K562 (cell line): Measurements from ENCODE around the gene RBM34. TPM values are rescaled to one million over a fixed set of nuclear protein-coding genes. Genes with fewer than 3 reads are reported as not detected.
A peak's percentile ranks its signal among the peaks of the same experiment; 100 is the strongest.

Source experiments
- CHD1 ChIP-seq: fragments of 200-600 bp; sonication (generic); IDR thresholded peaks from one replicate; pipeline ENCODE4 v1.6.1; 2012; ENCODE audit warnings: mild to moderate bottlenecking, moderate library complexity, low read length, inconsistent platforms
- GABPB2 ChIP-seq: fragments of 250-450 bp; sonication (Bioruptor Pico); conservative IDR thresholded peaks from 2 replicates; pipeline ENCODE4 v1.5.1; 2021; ENCODE audit warnings: mild to moderate bottlenecking
- HINFP ChIP-seq: fragments of 450-650 bp; conservative IDR thresholded peaks from 2 replicates; pipeline ENCODE4 v1.6.1; 2016; ENCODE audit warnings: missing genetic modification characterization, low read depth, mild to moderate bottlenecking, control low read depth, missing compliant biosample characterization
- HMGXB4 ChIP-seq: sonication (generic); formaldehyde crosslinking; IDR thresholded peaks from 2 replicates; pipeline ENCODE4 v1.8.1; 2023; ENCODE audit warnings: mild to moderate bottlenecking, missing genetic modification reagents
- HNRNPH1 ChIP-seq: fragments of 200-400 bp; formaldehyde crosslinking; optimal IDR thresholded peaks from 2 replicates; pipeline ENCODE3; 2017; ENCODE audit warnings: low read depth, mild to moderate bottlenecking, low read length, moderate library complexity
- KDM4B ChIP-seq, 2 experiments: fragments of 450-650 bp in 1 of 2; sonication (generic) in 1 of 2; IDR thresholded peaks; 2 replicates each; pipeline ENCODE4 v1.6.1; 2016 to 2017; ENCODE audit warnings: borderline replicate concordance in 2 of 2, antibody characterized with exemption in 1 of 2, low read depth in 1 of 2, mild to moderate bottlenecking in 1 of 2
- MECOM ChIP-seq: fragments of 250-450 bp; sonication (Bioruptor Pico); IDR thresholded peaks from 2 replicates; pipeline ENCODE4 v1.8.0; 2022; ENCODE audit warnings: inconsistent platforms
- ZFP30 ChIP-seq: fragments of 250-450 bp; sonication (Bioruptor Pico); IDR thresholded peaks from 2 replicates; pipeline ENCODE4 v1.8.0; 2022; ENCODE audit warnings: moderate library complexity, mild to moderate bottlenecking, inconsistent platforms, borderline replicate concordance
- polyA plus RNA-seq, 8 experiments: library from polyadenylated mRNA; depleted of rRNA in 4 of 8; stranded (reverse) in 5 of 8; unstranded in 3 of 8; fragments of >200 nt; fragmentation: Nextera tagmentation in 2 of 8; fragmentation: Illumina TruSeq in 1 of 8; extraction: Ambion mirVana in 2 of 8; extraction: Trizol in 1 of 8; gene quantifications; 2 replicates each; pipeline versions ENCODE4 v1.2.1 to v1.2.3, GENCODE V29; 2011 to 2014; ENCODE audit warnings: inconsistent platforms in 1 of 8, missing spikeins in 1 of 8
- total RNA-seq, 7 experiments: library from RNA; depleted of rRNA in 6 of 7; stranded (reverse); fragments of >200 nt in 6 of 7; fragmentation: Illumina TruSeq in 2 of 7; extraction: Trizol in 2 of 7; gene quantifications; 2 replicates each; pipeline versions ENCODE4 v1.2.1 to v1.2.3, GENCODE V29; 2011 to 2021; ENCODE audit warnings: low replicate concordance in 1 of 7
- TF ChIP-seq, protein P1 (sequence below): fragments of 250-450 bp; sonication (Bioruptor Pico); IDR thresholded peaks from 2 replicates; pipeline ENCODE4 v1.5.0; 2022; ENCODE audit warnings: mild to moderate bottlenecking
- TF ChIP-seq, protein P2 (sequence below): fragments of 250-450 bp; sonication (Bioruptor Pico); IDR thresholded peaks from 2 replicates; pipeline ENCODE4 v1.8.0; 2022; ENCODE audit warnings: moderate library complexity, mild to moderate bottlenecking, inconsistent platforms
- TF ChIP-seq, protein P3 (sequence below): IDR thresholded peaks from 2 replicates; pipeline ENCODE4 v1.6.1; 2012; ENCODE audit warnings: low read depth, low read length, improper control_type of control experiment, borderline replicate concordance
- TF ChIP-seq, protein P4 (sequence below): sonication (generic); formaldehyde crosslinking; IDR thresholded peaks from 2 replicates; pipeline ENCODE4 v1.8.0; 2022; ENCODE audit warnings: missing genetic modification reagents, mild to moderate bottlenecking, borderline replicate concordance
- TF ChIP-seq, protein P5 (sequence below): sonication (generic); formaldehyde crosslinking; IDR thresholded peaks from 2 replicates; pipeline ENCODE4 v1.4.0; 2020; ENCODE audit warnings: mild to moderate bottlenecking, missing genetic modification reagents

Gene RBM34
- total and polyA plus RNA-seq, 9 of the 15 experiments (the other 6 are each of a cell fraction or from before 2014, with no cell fraction given): 64.0 to 178 (median 124) TPM

DNA sequence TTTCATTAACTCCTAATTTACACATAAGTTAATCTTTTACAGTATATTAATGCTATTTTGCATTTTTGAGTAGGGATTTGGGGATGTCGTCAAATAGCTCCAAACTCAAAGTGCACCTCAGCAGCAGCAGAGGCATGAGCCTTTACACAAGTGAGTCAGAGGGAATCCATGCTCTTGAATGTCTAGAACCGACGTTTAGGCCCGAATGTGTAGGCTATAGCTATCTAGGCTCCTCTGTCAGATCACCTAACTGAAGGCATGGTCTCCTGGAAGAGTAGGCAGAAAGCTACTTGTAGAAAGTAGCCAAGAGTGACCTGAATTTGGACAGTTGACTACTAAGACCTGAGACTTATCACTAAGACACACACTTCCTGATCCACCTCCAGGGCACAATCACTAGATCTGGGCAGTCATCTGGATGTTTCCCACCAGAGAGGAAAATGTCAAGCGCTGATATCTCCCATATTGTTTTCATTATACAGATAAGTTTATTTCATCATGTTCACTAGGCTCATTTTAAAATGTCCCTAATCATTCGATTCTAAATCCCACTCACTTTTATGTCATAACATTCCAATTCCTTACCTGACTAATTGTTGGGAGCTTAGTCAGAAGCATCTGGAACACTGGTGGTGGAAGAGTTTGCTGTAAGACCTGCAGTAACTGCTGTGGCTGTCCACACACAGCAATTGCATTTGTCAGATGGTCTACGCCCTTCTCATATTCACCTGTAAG is 47.7 kb downstream of the RBM34 start (continued):
- TF ChIP-seq, protein P1, sequence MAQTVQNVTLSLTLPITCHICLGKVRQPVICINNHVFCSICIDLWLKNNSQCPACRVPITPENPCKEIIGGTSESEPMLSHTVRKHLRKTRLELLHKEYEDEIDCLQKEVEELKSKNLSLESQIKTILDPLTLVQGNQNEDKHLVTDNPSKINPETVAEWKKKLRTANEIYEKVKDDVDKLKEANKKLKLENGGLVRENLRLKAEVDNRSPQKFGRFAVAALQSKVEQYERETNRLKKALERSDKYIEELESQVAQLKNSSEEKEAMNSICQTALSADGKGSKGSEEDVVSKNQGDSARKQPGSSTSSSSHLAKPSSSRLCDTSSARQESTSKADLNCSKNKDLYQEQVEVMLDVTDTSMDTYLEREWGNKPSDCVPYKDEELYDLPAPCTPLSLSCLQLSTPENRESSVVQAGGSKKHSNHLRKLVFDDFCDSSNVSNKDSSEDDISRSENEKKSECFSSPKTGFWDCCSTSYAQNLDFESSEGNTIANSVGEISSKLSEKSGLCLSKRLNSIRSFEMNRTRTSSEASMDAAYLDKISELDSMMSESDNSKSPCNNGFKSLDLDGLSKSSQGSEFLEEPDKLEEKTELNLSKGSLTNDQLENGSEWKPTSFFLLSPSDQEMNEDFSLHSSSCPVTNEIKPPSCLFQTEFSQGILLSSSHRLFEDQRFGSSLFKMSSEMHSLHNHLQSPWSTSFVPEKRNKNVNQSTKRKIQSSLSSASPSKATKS (CRISPR knock-in tag): 0 out of 2 replicates have a peak, but pooled peaks have one; percentile 75
- TF ChIP-seq, protein P2, sequence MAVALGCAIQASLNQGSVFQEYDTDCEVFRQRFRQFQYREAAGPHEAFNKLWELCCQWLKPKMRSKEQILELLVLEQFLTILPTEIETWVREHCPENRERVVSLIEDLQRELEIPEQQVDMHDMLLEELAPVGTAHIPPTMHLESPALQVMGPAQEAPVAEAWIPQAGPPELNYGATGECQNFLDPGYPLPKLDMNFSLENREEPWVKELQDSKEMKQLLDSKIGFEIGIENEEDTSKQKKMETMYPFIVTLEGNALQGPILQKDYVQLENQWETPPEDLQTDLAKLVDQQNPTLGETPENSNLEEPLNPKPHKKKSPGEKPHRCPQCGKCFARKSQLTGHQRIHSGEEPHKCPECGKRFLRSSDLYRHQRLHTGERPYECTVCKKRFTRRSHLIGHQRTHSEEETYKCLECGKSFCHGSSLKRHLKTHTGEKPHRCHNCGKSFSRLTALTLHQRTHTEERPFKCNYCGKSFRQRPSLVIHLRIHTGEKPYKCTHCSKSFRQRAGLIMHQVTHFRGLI (CRISPR knock-in tag): no peak
- no peak for TF ChIP-seq ZFP30
- no peak for TF ChIP-seq GABPB2 (CRISPR knock-in tag)
- TF ChIP-seq, protein P3, sequence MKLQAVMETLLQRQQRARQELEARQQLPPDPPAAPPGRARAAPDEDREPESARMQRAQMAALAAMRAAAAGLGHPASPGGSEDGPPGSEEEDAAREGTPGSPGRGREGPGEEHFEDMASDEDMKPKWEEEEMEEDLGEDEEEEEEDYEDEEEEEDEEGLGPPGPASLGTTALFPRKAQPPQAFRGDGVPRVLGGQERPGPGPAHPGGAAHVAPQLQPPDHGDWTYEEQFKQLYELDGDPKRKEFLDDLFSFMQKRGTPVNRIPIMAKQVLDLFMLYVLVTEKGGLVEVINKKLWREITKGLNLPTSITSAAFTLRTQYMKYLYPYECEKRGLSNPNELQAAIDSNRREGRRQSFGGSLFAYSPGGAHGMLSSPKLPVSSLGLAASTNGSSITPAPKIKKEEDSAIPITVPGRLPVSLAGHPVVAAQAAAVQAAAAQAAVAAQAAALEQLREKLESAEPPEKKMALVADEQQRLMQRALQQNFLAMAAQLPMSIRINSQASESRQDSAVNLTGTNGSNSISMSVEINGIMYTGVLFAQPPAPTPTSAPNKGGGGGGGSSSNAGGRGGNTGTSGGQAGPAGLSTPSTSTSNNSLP: peak; percentile 57; the same call in 1 of the 2 replicates
- TF ChIP-seq, protein P4, sequence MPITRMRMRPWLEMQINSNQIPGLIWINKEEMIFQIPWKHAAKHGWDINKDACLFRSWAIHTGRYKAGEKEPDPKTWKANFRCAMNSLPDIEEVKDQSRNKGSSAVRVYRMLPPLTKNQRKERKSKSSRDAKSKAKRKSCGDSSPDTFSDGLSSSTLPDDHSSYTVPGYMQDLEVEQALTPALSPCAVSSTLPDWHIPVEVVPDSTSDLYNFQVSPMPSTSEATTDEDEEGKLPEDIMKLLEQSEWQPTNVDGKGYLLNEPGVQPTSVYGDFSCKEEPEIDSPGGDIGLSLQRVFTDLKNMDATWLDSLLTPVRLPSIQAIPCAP: no peak
- TF ChIP-seq HNRNPH1: no peak
- no peak for TF ChIP-seq HMGXB4 (CRISPR knock-in tag)
- TF ChIP-seq, protein P5, sequence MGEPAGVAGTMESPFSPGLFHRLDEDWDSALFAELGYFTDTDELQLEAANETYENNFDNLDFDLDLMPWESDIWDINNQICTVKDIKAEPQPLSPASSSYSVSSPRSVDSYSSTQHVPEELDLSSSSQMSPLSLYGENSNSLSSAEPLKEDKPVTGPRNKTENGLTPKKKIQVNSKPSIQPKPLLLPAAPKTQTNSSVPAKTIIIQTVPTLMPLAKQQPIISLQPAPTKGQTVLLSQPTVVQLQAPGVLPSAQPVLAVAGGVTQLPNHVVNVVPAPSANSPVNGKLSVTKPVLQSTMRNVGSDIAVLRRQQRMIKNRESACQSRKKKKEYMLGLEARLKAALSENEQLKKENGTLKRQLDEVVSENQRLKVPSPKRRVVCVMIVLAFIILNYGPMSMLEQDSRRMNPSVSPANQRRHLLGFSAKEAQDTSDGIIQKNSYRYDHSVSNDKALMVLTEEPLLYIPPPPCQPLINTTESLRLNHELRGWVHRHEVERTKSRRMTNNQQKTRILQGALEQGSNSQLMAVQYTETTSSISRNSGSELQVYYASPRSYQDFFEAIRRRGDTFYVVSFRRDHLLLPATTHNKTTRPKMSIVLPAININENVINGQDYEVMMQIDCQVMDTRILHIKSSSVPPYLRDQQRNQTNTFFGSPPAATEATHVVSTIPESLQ: no peak
- no peak for TF ChIP-seq MECOM (CRISPR knock-in tag)
- no peak for TF ChIP-seq CHD1
- TF ChIP-seq HINFP (tag): no peak
- no peak for TF ChIP-seq KDM4B (IDR thresholded peaks at IDR 0.05; ENCODE audit: borderline replicate concordance in 2 of 2, low read depth in 1 of 2)
